GM12878 (cell line): ENCODE data around the gene CALY.

Experiments used
- ATF2 ChIP-seq: IDR thresholded peaks from 2 replicates; pipeline ENCODE4 v1.6.1; 2012; ENCODE audit warnings: low read length, inconsistent platforms
- BHLHE40 ChIP-seq, 2 experiments: fragments of 450-650 bp in 1 of 2; IDR thresholded peaks; 2 replicates each; pipeline ENCODE4 v1.6.1; 2011 to 2017; ENCODE audit warnings: low read depth in 2 of 2, borderline replicate concordance in 1 of 2, improper control_type of control experiment in 1 of 2, low read length in 1 of 2, mild to moderate bottlenecking in 1 of 2
- EED ChIP-seq: sonication (generic); IDR thresholded peaks from 2 replicates; pipeline ENCODE4 v1.6.1; 2016; ENCODE audit warnings: antibody characterized with exemption, low read depth
- POLR2A ChIP-seq: IDR thresholded peaks from 2 replicates; pipeline ENCODE4 v1.6.1; 2011; ENCODE audit warnings: low read depth, mild to moderate bottlenecking, low read length
- RB1 ChIP-seq: fragments of 450-650 bp; formaldehyde crosslinking; IDR thresholded peaks from 2 replicates; pipeline ENCODE4 v1.6.1; 2017; ENCODE audit warnings: mild to moderate bottlenecking, borderline replicate concordance
- RELA ChIP-seq: fragments of 450-650 bp; IDR thresholded peaks from 2 replicates; pipeline ENCODE4 v1.8.0; 2014; ENCODE audit warnings: borderline replicate concordance; ENCODE audit not compliant: partially characterized antibody
- RFX5 ChIP-seq: IDR thresholded peaks from 2 replicates; pipeline ENCODE4 v1.6.1; 2011; ENCODE audit warnings: low read depth, low read length, improper control_type of control experiment
- SIN3A ChIP-seq: IDR thresholded peaks from 2 replicates; pipeline ENCODE4 v1.6.1; 2012; ENCODE audit warnings: low read depth, low read length, improper control_type of control experiment
- SMARCA5 ChIP-seq: fragments of 450-650 bp; IDR thresholded peaks from 2 replicates; pipeline ENCODE4 v1.6.1; 2017; ENCODE audit warnings: mild to moderate bottlenecking
- TF ChIP-seq, protein P1 (sequence below): IDR thresholded peaks from 2 replicates; pipeline ENCODE4 v1.6.1; 2011; ENCODE audit warnings: borderline replicate concordance, low read depth, mild to moderate bottlenecking, moderate library complexity, mixed read lengths, low read length; ENCODE audit not compliant: insufficient read depth; ENCODE audit errors: extremely low read length
- TF ChIP-seq, protein P2 (sequence below), 3 experiments: IDR thresholded peaks in 2 of 3; conservative IDR thresholded peaks in 1 of 3; 2 replicates each; pipeline ENCODE4 v1.5.1; 2011; ENCODE audit warnings: low read depth in 3 of 3, low read length in 3 of 3, mild to moderate bottlenecking in 3 of 3, control low read depth in 2 of 3, moderate library complexity in 2 of 3, inconsistent platforms in 1 of 3, mixed read lengths in 1 of 3; ENCODE audit not compliant: control insufficient read depth in 2 of 3, insufficient read depth in 1 of 3; ENCODE audit errors: extremely low read depth in 1 of 3

DNA sequence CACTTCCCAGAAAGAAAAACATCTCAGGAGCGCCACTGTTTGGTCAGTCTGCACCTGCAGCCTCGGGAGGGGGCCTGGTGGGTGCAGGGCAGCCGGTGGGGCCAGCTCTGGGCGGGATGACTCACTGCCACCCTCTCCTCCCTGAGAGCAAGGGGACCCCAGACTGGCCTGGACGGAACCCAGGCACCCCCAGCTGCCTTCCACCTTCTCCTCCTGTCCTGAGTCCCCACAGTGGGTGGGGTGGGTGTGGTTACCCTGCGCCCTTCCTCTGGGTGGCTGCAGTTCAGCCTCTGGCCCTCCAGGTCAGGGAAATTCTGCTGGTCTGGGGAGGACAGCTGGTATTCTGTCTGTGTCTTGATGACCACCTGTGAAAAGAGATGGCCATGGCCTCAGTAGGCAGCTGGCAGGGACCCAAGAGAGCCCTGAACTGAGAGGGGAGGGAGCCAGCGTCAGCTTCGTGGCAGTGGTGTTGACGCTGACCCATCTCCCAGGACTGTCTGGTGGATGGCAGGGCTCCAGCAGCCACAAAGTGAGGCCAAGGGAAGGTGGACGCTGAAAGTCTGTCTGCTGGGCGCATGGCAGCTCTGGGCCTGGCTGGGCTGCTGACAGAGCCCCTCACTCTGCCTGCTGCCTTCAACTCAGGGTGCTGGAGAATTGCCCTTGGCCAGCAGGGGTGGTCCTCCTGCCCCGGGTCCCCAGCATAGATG, 8.9 kb downstream of the CALY start:
- TF ChIP-seq, protein P1, sequence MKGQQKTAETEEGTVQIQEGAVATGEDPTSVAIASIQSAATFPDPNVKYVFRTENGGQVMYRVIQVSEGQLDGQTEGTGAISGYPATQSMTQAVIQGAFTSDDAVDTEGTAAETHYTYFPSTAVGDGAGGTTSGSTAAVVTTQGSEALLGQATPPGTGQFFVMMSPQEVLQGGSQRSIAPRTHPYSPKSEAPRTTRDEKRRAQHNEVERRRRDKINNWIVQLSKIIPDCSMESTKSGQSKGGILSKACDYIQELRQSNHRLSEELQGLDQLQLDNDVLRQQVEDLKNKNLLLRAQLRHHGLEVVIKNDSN: no peak
- no peak for TF ChIP-seq SIN3A
- no peak for TF ChIP-seq SMARCA5
- TF ChIP-seq, protein P2, sequence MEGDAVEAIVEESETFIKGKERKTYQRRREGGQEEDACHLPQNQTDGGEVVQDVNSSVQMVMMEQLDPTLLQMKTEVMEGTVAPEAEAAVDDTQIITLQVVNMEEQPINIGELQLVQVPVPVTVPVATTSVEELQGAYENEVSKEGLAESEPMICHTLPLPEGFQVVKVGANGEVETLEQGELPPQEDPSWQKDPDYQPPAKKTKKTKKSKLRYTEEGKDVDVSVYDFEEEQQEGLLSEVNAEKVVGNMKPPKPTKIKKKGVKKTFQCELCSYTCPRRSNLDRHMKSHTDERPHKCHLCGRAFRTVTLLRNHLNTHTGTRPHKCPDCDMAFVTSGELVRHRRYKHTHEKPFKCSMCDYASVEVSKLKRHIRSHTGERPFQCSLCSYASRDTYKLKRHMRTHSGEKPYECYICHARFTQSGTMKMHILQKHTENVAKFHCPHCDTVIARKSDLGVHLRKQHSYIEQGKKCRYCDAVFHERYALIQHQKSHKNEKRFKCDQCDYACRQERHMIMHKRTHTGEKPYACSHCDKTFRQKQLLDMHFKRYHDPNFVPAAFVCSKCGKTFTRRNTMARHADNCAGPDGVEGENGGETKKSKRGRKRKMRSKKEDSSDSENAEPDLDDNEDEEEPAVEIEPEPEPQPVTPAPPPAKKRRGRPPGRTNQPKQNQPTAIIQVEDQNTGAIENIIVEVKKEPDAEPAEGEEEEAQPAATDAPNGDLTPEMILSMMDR (IDR thresholded peaks at IDR 0.05 in 2 of 3, conservative IDR thresholded peaks at IDR 0.05 in 1 of 3; ENCODE audit: control insufficient read depth in 2 of 3, extremely low read depth in 1 of 3, insufficient read depth in 1 of 3, low read depth in 3 of 3, low read length in 3 of 3): no peak
- no peak for TF ChIP-seq EED
- TF ChIP-seq BHLHE40 (IDR thresholded peaks at IDR 0.05; ENCODE audit: borderline replicate concordance in 1 of 2, low read depth in 2 of 2, low read length in 1 of 2): no peak
- no peak for TF ChIP-seq POLR2A
- no peak for TF ChIP-seq ATF2
- TF ChIP-seq RB1: no peak
- TF ChIP-seq RELA: no peak
- TF ChIP-seq RFX5: no peak
